ENCODE results near the gene GALNS. TPM values are rescaled to one million over a fixed set of nuclear protein-coding genes. Genes with fewer than 3 reads are reported as not detected.
A peak's percentile ranks its signal among the peaks of the same experiment; 100 is the strongest.

Gene GALNS
- total and polyA plus RNA-seq, 2 of the 13 experiments (the other 11 are each of a cell fraction or from before 2014, with no cell fraction given) = 9.2 to 9.8 TPM

GRCh38 chr16:88856122-88856827, 472 bp downstream of the GALNS start (continued):
- TF ChIP-seq ZBTB14 (CRISPR knock-in tag; IDR thresholded peaks at IDR 0.05) = no peak
- TF ChIP-seq CSRNP1 (CRISPR knock-in tag; IDR thresholded peaks at IDR 0.05) = 0 out of 2 replicates have a peak, but pooled peaks have one; percentile 47
- TF ChIP-seq HOXA9 (CRISPR knock-in tag; IDR thresholded peaks at IDR 0.05; ENCODE audit: borderline replicate concordance) = peak; percentile 24; the same call in 1 of the 2 replicates
- TF ChIP-seq ZNF7 (CRISPR knock-in tag; IDR thresholded peaks at IDR 0.05) = no peak
- TF ChIP-seq SP5 (CRISPR knock-in tag; IDR thresholded peaks at IDR 0.05; ENCODE audit: borderline replicate concordance, low read depth) = no peak
- TF ChIP-seq TAF1 (CRISPR knock-in tag; IDR thresholded peaks at IDR 0.05) = no peak
- TF ChIP-seq AGO2 (optimal IDR thresholded peaks at IDR 0.05; ENCODE audit: low read depth, low read length) = peak; percentile 49
- no peak for TF ChIP-seq FLYWCH1 (CRISPR knock-in tag; IDR thresholded peaks at IDR 0.05)
- no peak for TF ChIP-seq SYNCRIP (IDR thresholded peaks at IDR 0.05; ENCODE audit: insufficient read depth, low read depth, low read length)
- no peak for TF ChIP-seq RBAK (CRISPR knock-in tag; IDR thresholded peaks at IDR 0.05)
- 0 out of 2 replicates have a peak, but pooled peaks have one; percentile 9 for TF ChIP-seq CCDC6 (CRISPR knock-in tag; IDR thresholded peaks at IDR 0.05)
- TF ChIP-seq CTCF (CRISPR knock-in tag; IDR thresholded peaks at IDR 0.05) = 0 out of 2 replicates have a peak, but pooled peaks have one; percentile 5
- no peak for TF ChIP-seq ZBTB3 (CRISPR knock-in tag; IDR thresholded peaks at IDR 0.05; ENCODE audit: borderline replicate concordance, low read depth)
- TF ChIP-seq ZBTB25 (CRISPR knock-in tag; IDR thresholded peaks at IDR 0.05) = no peak
- no peak for TF ChIP-seq ARNT (IDR thresholded peaks at IDR 0.05)
- peak; percentile 44; the same call in 1 of the 2 replicates for TF ChIP-seq ZBTB4 (CRISPR knock-in tag; IDR thresholded peaks at IDR 0.05; ENCODE audit: borderline replicate concordance)
- 0 out of 2 replicates have a peak, but pooled peaks have one; percentile 65 for TF ChIP-seq ARID2 (CRISPR knock-in tag; IDR thresholded peaks at IDR 0.05; ENCODE audit: borderline replicate concordance)
- TF ChIP-seq BATF2 (CRISPR knock-in tag; IDR thresholded peaks at IDR 0.05) = peak; percentile 22; the same call in 1 of the 2 replicates
- no peak for TF ChIP-seq IRF2 (CRISPR knock-in tag; IDR thresholded peaks at IDR 0.05)
